Ammon's horn (tissue), 1 donor: ENCODE measurements around the gene ADO.
"Not testable (repeated sequence)": the region's sequence is repeated elsewhere in the genome, so short reads cannot be mapped to it uniquely, and the experiment has no call there.

ENCODE experiments used
- DNase-seq: peaks from one replicate; pipeline ENCODE4 v3.0.0-alpha.2; 2016; ENCODE audit warnings: low spot score

ADO gene

DNA sequence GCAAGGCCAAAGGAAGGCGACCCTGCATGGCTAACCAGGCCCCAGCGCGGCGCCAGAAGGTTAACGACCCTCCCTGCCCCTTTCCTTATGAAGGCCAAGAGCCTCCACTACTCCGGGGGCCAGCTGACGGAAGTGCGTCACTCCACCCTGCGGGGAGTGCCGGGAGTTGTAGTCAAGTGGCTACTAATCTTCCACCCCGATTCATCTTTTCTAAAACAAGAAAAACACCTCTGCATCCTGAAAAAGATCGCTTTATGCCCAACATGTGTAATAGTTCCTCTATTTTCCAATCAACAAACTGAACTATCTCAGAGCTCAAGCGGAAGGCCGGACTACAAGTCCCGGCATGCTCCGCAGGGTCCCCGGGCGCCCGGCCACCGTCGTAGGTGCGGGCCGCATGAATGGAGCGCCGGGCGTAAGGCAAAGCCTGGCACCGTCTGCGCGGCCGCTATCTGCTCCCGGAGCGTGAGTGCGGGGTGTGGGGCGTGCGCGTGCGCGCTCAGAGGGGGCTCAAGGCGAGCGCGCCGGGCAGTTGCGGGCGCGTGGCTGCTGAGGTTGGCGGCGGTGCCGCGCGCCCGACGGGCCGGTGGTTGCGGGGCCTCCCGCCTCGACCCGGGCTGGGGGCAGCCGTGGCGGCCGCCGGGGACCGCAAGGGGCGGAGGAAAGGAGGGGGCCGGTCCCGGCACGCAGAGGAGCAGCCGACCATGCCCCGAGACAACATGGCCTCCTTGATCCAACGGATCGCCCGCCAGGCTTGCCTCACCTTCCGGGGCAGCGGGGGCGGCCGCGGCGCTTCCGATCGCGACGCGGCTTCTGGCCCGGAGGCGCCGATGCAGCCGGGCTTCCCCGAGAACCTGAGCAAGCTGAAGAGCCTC, at the start of gene ADO:
Gene ADO (plus strand): TSS at position 365 of the 875 bp plus-strand sequence. CDS start 340 bp downstream, at position 705.
- peak; percentile 95 for DNase-seq

DNA sequence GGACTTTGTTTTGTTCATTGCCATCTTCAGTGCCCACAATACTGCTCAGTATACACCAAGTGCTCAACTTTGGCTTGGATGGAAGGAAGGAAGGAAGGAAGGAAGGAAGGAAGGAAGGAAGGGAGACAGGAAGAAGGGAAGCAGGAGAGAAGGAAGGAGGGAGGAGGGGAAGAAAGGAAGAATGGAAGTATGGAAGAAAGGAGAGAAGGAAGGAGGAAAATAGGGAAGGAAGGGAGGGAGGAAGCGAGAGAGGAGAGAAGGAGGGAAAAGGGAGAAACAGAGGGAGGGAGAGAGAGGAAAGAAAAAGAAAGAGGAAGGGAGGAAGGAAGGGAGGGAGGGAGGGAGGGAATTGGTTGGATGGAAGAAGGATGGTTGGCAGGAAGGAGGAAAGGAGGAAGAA, 49.6 kb upstream of the ADO start:
- DNase-seq: no peak

DNA sequence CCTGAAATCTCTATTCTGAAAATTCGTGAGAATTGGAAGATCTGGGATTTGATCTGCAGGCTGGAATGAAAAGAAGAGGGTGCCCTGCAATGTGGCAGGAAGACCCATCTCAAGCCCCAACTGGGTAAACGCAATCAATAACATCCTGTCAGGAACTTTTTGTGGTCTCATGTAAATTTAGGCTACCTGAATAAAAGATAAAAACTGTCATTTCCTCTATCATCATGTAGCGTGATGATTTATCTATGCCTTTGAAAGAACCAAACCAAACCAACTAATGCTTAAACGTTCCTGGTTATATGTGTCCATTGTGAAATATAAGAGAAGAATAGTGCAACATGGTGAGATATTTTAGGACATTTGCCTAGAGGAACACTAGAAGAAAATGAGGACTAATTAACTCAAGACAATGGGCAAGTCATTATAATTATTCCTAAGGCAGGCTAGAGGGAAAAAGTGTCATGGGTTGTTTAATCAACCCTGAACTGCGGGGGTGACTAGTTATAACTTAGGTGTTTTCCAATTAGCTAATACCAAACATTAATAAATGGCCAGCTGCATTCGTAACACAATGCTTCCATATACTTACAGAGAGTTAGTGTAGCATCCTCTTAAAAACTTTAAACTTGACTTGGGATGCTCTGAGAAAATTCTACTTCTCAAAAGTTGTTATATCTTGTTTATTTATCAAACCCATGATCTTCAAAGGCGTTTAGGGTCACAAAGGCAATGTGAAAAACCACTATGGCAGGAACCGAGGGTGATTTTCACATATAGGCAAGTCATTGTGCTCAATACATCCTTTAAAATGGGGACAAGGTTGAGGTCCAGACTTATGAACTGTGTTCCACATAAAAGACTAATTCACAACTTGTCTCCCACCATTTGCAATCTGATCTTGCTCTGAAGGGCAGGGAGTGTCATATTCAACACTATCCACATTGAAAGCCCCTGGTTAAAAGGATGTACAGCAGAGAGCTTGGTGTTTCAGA, 48.6 kb upstream of the ADO start:
- no peak for DNase-seq

DNA sequence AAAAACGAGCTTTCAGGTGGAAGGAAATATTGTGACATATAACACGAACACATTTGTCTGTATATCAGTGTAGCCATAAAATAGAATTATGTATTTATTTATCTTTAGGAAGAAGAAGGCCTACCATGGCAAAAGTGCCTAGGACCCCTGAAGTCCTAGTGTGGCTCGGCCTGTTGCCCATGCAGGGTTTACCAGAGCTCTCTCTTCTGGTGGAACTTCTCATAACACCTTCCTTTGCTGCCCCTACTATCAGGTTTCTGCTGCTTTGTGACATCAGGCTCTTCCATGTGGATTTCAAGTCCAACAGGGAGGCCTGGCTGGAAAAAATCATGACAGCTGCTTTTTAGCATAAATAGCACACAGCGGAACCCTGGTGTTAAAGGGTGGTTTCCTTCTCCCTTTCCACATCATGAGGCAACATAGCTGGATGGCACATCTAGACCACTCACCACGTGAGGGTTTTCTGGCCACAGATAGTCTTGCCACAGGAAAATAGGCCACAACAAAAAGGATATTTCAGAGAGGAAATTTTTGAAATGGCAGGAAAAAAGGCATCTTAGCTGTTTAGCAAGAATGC, 44.8 kb upstream of the ADO start:
- peak; percentile 23 for DNase-seq

DNA sequence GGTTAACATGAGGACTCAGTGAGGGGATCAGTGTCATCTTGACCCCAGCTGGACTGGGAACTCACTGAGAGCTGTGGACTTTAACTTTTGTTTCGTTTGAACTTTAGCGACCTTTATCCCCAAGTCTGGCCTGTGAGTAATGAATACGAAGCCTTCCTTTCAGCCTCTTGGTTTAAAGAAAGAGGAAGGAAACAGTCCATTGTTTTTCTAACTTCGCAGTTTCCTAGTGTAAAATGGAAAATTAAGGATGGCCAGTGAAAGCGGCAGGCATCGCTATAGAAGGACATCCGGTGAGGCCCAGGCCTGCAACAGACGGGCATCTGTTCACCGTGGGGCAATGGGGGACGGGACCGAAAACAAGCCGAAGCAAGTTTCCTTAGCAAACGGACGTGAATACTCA, 44.1 kb upstream of the ADO start:
- peak; percentile 10 for DNase-seq

DNA sequence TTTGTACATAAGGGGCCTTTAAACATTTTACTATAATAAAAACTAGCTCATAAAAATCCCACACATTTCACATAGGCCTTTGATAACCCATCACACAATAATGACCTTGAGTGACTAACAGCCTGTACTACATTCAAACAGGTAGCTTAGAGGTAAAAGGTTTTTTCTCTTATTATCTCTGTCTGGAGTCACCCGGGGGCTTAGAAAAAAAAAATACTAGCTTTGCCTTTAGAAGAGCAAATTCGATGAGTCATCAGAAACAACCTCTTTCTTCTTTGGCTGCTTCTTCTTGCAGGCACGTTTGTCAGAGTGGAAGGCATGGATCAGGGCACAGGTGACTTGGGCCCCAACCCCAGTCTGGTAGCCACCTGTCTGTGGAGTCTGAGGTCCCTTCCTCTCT, 43.4 kb upstream of the ADO start:
- DNase-seq: no peak

DNA sequence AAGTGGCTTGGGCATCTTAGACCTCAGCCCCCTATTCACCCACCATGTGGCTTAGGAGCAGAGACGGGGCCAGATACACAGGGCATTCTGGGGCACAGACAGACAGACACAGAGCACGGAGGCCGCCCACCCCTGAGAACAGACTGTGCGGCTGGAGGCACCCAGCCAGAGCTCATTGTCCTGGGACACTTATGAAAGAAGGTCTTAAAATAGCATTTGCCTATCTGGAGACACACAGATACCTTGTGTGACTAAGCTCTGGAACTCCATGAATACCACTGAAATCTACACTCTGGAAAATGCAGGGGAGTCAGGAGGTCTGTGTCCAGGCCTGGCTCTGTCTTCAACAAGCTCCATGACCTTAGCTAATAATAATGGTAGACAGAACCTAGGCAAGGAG, 41.4 kb upstream of the ADO start:
- no peak for DNase-seq

DNA sequence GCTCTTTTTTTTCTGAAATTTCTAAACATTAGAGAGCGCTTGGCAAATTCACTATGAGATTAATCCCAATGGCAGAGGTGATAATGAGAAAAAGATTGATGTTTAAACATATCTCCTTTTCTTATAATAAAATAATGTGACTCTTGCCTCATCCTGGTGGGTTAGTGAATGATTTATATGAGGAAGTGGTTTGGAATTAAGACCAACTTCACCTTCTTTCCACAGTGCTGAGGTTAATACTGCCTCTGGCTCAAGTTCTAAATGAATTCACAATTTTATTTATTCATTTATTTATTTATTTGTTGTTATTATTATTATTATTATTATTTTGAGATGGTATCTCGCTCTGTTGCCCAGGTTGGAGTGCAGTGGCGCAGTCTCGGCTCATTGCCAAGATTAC, 40.5 kb upstream of the ADO start:
- DNase-seq: no peak

DNA sequence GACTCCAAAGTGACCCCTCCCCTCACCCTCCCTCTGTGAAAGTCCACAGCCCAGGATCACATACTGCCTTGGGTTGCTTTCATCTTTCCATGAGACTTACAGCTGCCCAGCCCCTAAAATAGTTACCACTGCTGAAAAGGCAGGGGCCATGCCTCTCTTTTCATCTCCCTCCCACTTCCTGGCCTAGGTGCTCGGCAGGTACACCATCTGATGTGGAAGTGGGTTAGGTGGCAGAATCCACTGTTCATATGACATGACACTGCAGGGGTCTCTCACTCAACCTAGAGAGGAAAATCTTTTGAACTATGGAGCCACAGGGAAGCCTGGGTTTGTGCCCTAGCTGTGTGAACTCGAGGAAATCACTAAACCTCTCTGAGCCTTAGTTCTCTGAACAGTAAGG, 38.8 kb upstream of the ADO start:
- no peak for DNase-seq

DNA sequence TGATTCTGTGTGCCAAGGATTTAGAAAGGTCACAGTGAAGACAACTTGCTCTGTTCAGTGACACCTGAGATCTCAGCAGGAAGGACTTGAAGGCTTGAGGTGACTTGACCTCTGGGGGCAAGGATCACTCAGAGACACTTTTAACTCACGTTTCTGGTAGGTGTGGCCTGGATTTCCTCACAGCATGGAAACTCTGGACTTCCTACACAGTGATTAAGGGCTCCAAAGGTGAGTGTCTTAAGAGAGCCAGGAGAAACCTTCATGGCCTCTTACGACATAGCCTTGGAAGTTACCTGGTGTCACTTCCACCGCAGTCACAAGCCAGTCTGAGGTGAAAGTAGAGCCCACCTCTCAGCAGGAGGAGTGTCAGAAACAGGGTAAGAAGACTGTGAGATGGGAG, 38.1 kb upstream of the ADO start:
- no peak for DNase-seq

DNA sequence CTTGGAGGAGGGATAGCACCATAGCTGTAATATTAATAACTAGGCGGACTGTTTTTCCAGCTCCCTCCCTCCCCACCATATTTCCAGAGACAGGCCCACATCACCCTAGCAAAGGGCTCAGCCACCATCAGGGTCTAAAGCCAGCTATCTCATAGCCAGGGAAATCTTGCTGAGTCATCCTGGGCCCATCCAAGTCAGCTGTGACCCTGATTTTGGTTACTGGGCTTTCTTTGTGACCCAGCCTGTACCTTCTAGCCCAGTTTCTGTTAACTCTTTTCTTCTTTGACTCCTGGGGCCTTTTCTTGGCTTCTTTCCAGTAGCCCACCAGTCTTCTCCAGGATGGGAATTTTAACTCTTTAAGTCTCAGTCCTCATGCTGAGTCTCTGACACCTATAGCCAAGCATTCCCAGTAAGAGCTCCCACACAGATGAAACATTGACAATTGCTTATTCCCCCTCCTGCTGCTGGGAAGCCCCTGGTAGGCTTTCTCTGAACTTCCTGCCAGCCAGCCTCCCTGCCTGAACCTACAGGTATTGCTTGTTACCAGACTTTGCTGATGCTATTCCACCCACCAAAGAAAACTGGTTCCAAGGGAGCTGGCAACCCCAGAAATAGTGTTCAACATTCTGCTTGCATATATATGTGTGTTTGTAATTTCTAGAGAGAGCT, 34.8 kb upstream of the ADO start:
- DNase-seq: no peak

DNA sequence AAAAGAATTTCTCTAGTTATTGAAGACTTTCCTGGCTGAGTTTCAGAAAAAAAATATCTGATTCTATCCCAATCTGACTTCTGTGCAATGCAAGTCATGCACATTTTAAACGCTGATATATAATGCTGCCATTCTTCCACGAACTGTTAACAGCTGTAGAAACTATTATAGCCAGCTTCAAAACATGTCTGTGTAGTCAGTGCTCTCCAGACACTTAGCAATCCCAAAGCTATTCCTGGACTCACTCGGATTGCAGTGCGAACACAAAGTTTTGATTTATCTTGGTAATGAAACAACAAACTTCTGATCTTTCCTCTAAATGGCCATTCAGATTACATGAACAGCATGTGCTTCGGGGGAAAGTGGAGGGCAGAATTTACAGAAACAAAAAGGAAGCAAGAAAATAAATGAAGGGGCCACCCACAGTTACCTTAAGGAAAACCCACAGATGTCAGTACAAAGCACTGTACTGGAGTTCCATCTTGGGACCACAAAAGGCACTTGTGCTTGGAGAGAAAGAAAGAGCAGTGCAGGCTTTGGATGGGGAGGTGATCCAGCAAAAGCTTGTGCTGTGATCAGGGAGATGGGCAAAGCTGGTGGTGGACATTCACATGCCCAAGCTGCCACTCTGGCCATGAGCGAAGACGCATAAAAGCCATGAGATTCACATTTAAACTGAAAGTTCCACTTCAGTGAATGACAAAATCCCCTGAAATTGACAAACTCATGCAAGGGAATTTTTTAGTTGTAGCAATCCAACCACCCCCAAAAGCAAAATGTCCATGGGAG, 32.1 kb upstream of the ADO start:
- DNase-seq: no peak

DNA sequence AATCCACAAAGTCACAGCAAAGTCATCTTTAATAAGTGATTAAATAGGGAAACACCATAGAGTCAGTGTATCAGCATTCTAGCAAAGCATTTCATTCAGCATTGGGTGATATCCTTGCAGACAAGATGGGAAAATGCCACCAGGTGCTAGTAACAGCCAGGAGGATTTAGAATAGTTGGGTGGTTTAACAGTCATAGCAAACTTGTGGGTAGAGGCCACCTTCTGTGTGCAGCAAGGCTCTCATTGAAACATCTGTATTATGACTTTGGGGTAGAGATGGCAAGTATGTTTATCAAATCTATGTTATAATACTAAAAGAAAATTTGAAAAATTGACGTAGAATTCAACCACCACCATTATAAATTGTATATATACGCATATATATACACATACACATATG, 26.4 kb upstream of the ADO start:
- no peak for DNase-seq

DNA sequence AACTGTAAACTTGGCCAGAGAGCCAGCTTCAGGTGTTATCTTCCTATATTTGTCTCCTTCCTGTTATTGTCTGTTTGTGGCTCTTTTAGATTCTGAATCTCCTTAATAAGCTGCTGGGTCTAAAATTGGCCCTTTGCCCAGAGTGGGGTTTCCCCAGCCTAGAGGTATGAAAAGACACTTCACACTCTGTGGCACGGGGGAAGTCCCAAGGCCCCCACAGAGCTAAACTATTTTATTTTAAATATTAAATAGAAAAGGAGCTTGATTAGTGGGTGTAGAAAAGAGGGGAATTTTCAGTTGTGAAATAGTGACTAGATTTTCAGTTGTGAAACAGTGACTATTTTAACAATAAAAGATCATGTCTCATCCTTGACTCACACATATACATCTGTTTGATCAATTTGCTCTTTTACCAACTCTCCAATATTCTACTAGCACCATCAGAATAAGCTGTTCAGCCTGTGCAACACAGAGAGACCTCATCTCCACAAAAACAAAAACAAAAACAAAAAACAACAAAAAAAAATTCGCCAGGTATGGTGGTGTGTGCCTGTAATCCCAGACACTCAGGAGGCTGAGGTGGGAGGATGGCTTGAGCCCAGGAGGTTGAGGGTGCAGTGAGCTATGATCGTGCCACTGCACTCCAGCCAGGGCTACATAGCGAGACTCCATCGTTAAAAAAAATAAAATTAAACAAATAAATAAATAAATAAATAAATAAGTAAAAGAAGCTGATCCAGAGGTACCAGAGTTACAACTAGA, 24.9 kb upstream of the ADO start:
- no peak for DNase-seq

DNA sequence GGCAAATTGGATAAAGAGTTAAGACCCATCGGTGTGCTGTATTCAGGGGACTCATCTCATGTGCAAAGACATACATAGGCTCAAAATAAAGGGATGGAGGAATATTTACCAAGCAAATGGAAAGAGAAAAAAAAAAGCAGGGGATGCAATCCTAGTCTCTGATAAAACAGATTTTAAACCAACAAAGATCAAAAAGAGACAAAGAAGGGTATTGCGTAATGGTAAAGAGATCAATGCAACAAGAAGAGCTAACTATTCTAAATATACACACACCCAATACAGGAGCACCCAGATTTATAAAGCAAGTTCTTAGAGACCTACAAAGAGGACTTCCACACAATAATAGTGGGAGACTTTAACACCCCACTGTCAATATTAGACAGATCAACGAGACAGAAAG, 20.0 kb upstream of the ADO start:
- DNase-seq: not testable (repeated sequence)

DNA sequence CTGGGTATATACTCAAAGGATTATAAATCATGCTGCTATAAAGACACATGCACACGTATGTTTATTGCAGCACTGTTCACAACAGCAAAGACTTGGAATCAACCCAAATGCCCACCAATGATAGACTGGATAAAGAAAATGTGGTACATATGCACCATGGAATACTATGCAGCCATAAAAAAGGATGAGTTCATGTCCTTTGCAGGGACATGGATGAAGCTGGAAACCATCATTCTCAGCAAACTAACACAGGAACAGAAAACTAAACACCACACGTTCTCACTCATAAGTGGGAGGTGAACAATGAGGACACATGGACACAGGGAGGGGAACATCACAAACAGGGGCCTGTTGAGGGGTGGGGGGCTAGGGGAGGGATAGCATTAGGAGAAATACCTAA, 16.2 kb upstream of the ADO start:
- DNase-seq: not testable (repeated sequence)

DNA sequence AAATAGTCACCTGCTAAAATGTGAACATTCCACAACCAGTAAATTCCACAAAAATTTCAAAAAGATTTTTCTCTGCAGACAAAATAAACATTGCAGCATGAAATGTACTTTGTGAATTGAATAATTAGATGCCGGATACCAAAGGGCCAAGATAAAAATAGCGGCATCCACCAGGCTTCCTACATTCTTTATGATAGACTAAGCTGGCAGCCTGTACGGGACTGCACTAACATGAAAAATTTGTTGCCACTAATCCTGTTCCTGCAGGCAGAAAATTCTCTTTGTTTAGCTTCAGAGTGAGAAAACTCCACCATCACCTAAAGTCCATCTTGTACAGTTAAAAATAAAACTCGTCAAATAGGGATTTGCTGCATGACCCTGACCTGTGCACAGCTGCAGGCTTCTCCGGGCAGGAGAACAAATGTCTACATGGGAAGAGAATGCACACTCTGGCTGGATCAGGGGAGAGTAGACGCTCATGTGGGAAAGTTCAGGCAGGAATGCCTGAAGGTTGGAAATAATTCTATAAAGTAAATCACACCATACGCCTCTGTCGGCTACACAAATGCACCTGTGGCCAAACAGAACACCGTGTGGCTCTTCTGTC, 15.6 kb upstream of the ADO start:
- no peak for DNase-seq

DNA sequence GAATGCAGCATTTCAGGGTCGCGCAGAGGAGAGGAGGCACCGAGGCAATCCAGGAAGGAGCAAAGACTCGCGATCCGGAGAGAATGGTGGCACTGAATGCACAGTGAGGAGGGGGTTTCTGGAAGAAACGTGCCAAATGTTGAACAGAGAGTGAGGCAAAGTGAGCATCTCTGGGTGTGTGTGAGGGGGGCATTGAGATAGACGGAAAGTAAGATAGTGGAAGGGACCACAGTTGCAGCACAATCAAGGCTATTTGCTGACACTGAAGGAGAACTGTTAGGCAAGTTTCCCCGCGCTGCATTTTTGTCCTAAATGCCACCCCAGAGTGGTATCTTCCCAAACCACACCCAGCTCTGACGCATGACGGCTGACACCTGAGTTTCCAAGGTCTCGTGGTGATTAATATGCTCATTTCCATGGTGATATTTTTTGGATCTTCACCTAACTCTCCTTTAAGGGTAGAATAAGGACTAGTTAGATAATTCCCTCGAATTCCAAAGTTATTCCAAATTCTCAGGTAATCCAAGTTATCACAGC, 14.4 kb upstream of the ADO start:
- DNase-seq: no peak

DNA sequence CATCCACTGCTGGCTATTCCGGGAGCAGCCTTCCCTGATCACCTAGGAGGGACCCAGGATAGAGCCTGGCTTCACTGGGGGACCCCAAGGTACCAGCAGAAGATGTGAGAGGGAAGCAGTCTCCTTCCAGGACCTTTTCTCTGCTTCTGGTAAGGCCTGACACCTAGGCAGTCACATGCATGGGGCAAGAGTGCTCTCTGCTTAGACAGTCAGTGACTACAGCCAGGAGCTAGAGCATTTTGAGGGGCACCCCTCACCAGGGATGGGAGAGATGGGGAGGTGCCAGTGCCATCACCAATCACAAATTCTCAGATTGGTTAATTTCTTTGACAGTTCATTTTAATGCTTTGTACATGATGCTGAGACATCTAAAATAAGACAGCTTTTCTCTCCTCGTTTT, 13.9 kb upstream of the ADO start:
- no peak for DNase-seq

DNA sequence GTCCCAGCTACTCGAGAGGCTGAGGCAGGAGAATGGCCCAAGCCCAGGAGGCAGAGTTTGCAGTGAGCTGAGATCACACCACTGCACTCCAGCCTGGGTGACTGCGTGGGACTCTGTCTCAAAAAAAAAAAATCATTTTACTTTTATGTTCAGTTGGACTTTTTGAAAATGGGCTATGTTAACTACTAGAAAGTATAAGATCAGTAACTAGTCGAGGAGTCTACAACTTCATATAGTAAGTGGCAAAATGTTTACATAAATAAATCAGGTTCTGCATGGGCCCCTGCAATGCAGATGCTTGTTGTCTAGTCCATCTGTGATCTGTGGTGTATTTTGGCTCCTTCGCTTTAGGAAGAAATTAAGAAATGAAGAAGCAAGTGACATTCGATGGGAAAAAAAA, 12.3 kb upstream of the ADO start:
- DNase-seq: no peak
